HepG2 (cell line): ENCODE results near the gene GGA2. TPM values are rescaled to one million over a fixed set of nuclear protein-coding genes. Genes with fewer than 3 reads are reported as not detected.

ENCODE experiments used
- FOXA1 ChIP-seq, 2 experiments: fragments of 450-650 bp in 1 of 2; sonication (generic) in 1 of 2; formaldehyde crosslinking in 1 of 2; IDR thresholded peaks; 2 replicates each; pipeline versions ENCODE4 v1.4.0 to v1.6.1; 2016 to 2020; ENCODE audit warnings: missing genetic modification reagents in 1 of 2
- HDAC2 ChIP-seq: sonication (generic); formaldehyde crosslinking; IDR thresholded peaks from 2 replicates; pipeline ENCODE4 v1.4.0; 2020; ENCODE audit warnings: missing genetic modification reagents
- HOXA3 ChIP-seq: sonication (generic); formaldehyde crosslinking; IDR thresholded peaks from 2 replicates; pipeline ENCODE4 v1.5.0; 2020; ENCODE audit warnings: missing genetic modification reagents
- MTF2 ChIP-seq: sonication (generic); formaldehyde crosslinking; IDR thresholded peaks from 2 replicates; pipeline ENCODE4 v1.5.0; 2020; ENCODE audit warnings: missing genetic modification reagents, borderline replicate concordance
- SAFB2 ChIP-seq: sonication (generic); formaldehyde crosslinking; IDR thresholded peaks from 2 replicates; pipeline ENCODE4 v1.5.1; 2020; ENCODE audit warnings: missing genetic modification reagents, low read depth, mild to moderate bottlenecking, borderline replicate concordance
- SOX5 ChIP-seq: IDR thresholded peaks from 2 replicates; pipeline ENCODE4 v1.6.1; 2016; ENCODE audit warnings: borderline replicate concordance
- SP2 ChIP-seq: sonication (generic); formaldehyde crosslinking; IDR thresholded peaks from 2 replicates; pipeline ENCODE4 v1.5.1; 2020; ENCODE audit warnings: mild to moderate bottlenecking, missing genetic modification reagents
- TCF12 ChIP-seq, 2 experiments: fragments of 450-650 bp in 1 of 2; sonication (generic) in 1 of 2; formaldehyde crosslinking in 1 of 2; IDR thresholded peaks; 2 replicates each; pipeline versions ENCODE4 v1.6.1 to v1.8.0; 2017 to 2022; ENCODE audit warnings: antibody characterized with exemption in 1 of 2, mild to moderate bottlenecking in 1 of 2, missing genetic modification reagents in 1 of 2, moderate library complexity in 1 of 2
- ZC3H13 ChIP-seq: sonication (generic); formaldehyde crosslinking; IDR thresholded peaks from 2 replicates; pipeline ENCODE4 v1.8.1; 2023; ENCODE audit warnings: mild to moderate bottlenecking, missing genetic modification reagents, moderate library complexity
- ZNF263 ChIP-seq: sonication (generic); formaldehyde crosslinking; IDR thresholded peaks from 2 replicates; pipeline ENCODE4 v1.4.0; 2020; ENCODE audit warnings: missing genetic modification reagents
- ZNF296 ChIP-seq: sonication (generic); formaldehyde crosslinking; conservative IDR thresholded peaks from 2 replicates; pipeline ENCODE4 v1.5.0; 2020; ENCODE audit warnings: mild to moderate bottlenecking, missing genetic modification reagents
- ZNF335 ChIP-seq: sonication (generic); formaldehyde crosslinking; IDR thresholded peaks from 2 replicates; pipeline ENCODE4 v1.4.0; 2020; ENCODE audit warnings: missing genetic modification reagents
- ZNF33A ChIP-seq: sonication (generic); formaldehyde crosslinking; IDR thresholded peaks from 2 replicates; pipeline ENCODE4 v1.5.1; 2020; ENCODE audit warnings: missing genetic modification reagents, mild to moderate bottlenecking, moderate library complexity, borderline replicate concordance
- ZNF563 ChIP-seq: sonication (generic); formaldehyde crosslinking; IDR thresholded peaks from 2 replicates; pipeline ENCODE4 v1.8.0; 2022; ENCODE audit warnings: mild to moderate bottlenecking, moderate library complexity, missing genetic modification reagents
- ZNF616 ChIP-seq: sonication (generic); formaldehyde crosslinking; IDR thresholded peaks from 2 replicates; pipeline ENCODE4 v1.5.0; 2020; ENCODE audit warnings: low read depth, mild to moderate bottlenecking, missing genetic modification reagents
- ZNF772 ChIP-seq: sonication (generic); formaldehyde crosslinking; IDR thresholded peaks from 2 replicates; pipeline ENCODE4 v1.5.0; 2020; ENCODE audit warnings: mild to moderate bottlenecking, missing genetic modification reagents
- ZNF883 ChIP-seq: sonication (generic); formaldehyde crosslinking; IDR thresholded peaks from 2 replicates; pipeline ENCODE4 v1.5.1; 2020; ENCODE audit warnings: mild to moderate bottlenecking, missing genetic modification reagents; ENCODE audit errors: not compliant biosample characterization
- ZNF891 ChIP-seq: sonication (generic); formaldehyde crosslinking; IDR thresholded peaks from 2 replicates; pipeline ENCODE4 v1.5.0; 2020; ENCODE audit warnings: mild to moderate bottlenecking, missing genetic modification reagents
- polyA plus RNA-seq, 8 experiments: library from polyadenylated mRNA; depleted of rRNA in 3 of 8; stranded (reverse) in 7 of 8; unstranded in 1 of 8; fragments of >200 nt; fragmentation: Illumina TruSeq in 4 of 8; extraction: Trizol in 4 of 8; gene quantifications; 2 replicates each; pipeline versions ENCODE4 v1.2.1 to v1.2.3, GENCODE V29; 2011 to 2016; ENCODE audit warnings: low read depth in 4 of 8, missing spikeins in 1 of 8, mixed read lengths in 1 of 8; ENCODE audit not compliant: insufficient read depth in 1 of 8
- total RNA-seq, 5 experiments: library from RNA; depleted of rRNA; stranded (reverse); fragments of >200 nt; fragmentation: Illumina TruSeq; extraction: Trizol; gene quantifications; 2 replicates each; pipeline ENCODE4 v1.2.3, GENCODE V29; 2016; ENCODE audit warnings: low read depth in 1 of 5
- TF ChIP-seq, protein P1 (sequence below): sonication (generic); formaldehyde crosslinking; IDR thresholded peaks from 2 replicates; pipeline ENCODE4 v1.4.0; 2020; ENCODE audit warnings: mild to moderate bottlenecking, missing genetic modification reagents
- TF ChIP-seq, protein P2 (sequence below): sonication (generic); formaldehyde crosslinking; IDR thresholded peaks from 2 replicates; pipeline ENCODE4 v1.9.0; 2021; ENCODE audit warnings: missing genetic modification reagents, borderline replicate concordance
- TF ChIP-seq, protein P3 (sequence below): sonication (generic); formaldehyde crosslinking; IDR thresholded peaks from 2 replicates; pipeline ENCODE4 v1.8.1; 2023; ENCODE audit warnings: mild to moderate bottlenecking, missing genetic modification reagents, borderline replicate concordance
- TF ChIP-seq, protein P4 (sequence below): sonication (generic); formaldehyde crosslinking; IDR thresholded peaks from 2 replicates; pipeline ENCODE4 v1.4.0; 2020; ENCODE audit warnings: missing genetic modification reagents

The GGA2 gene
- total and polyA plus RNA-seq, 2 of the 13 experiments (the other 11 are each of a cell fraction or from before 2014, with no cell fraction given), result 51.5 to 69.8 TPM

DNA sequence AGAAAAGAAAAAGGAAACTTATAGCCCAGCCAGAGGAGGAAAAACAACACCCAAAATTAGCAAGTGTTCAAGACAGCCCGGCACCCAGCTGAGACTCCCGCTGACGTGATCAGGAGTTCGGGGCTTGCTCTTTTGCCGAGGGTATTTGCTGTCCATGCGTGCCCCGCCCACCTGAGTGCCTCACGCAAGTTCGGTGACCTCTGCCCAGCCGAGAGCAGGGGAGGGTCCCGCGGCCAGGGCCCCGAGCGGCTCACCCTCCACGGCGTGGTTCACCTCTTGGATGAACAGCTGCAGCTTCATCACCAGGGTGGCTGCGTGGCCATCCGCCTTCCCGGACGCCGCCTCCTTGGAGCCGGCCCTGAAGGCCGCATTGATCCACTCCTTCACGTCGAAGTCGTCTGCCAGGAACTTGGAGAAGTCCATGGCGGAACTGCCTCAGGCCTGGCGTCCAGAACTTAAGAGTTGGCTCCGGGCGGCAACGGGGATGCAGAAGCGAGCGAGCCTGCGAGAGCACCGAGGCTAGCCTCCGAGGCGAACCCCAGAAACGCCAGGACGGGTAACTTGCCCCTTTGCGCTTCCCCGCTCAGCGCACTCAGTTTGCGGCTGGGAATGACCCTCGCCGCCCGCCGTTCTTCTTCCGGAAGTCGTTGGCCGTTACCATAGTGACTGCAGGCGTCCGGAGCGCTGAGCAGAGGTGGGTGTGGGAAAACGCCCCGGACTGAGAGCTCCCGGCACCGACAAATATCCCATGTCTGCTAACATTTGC lies 57.5 kb downstream of the GGA2 start, which contains the start of gene COG7 (continued):
- TF ChIP-seq FOXA1 (IDR thresholded peaks at IDR 0.05) (no peak), FOXA1 (CRISPR knock-in tag; IDR thresholded peaks at IDR 0.05) (peak; percentile 42), ZNF891 (CRISPR knock-in tag) (peak; percentile 95), HOXA3 (peak; percentile 86), ZNF33A (CRISPR knock-in tag) (no peak), ZNF616 (CRISPR knock-in tag) (no peak), SAFB2 (CRISPR knock-in tag) (peak; percentile 97), SOX5 (CRISPR knock-in tag) (peak; percentile 32), HDAC2 (CRISPR knock-in tag) (peak; percentile 82; the same call in 1 of the 2 replicates), ZNF563 (CRISPR knock-in tag) (peak; percentile 98), MTF2 (CRISPR knock-in tag) (peak; percentile 63; the same call in 1 of the 2 replicates), ZNF772 (peak; percentile 99), ZNF883 (CRISPR knock-in tag) (peak; percentile 85), ZC3H13 (peak; percentile 89), SP2 (CRISPR knock-in tag) (peak; percentile 35; the same call in 1 of the 2 replicates), TCF12 (IDR thresholded peaks at IDR 0.05) (no peak), TCF12 (CRISPR knock-in tag; IDR thresholded peaks at IDR 0.05) (0 out of 2 replicates have a peak, but pooled peaks have one; percentile 92), ZNF296 (CRISPR knock-in tag) (peak; percentile 96), ZNF263 (CRISPR knock-in tag) (peak; percentile 79), ZNF335 (peak; percentile 51; the same call in 1 of the 2 replicates)
- TF ChIP-seq, protein P1, sequence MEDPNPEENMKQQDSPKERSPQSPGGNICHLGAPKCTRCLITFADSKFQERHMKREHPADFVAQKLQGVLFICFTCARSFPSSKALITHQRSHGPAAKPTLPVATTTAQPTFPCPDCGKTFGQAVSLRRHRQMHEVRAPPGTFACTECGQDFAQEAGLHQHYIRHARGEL, result 0 out of 2 replicates have a peak, but pooled peaks have one; percentile 28
- TF ChIP-seq, protein P2, sequence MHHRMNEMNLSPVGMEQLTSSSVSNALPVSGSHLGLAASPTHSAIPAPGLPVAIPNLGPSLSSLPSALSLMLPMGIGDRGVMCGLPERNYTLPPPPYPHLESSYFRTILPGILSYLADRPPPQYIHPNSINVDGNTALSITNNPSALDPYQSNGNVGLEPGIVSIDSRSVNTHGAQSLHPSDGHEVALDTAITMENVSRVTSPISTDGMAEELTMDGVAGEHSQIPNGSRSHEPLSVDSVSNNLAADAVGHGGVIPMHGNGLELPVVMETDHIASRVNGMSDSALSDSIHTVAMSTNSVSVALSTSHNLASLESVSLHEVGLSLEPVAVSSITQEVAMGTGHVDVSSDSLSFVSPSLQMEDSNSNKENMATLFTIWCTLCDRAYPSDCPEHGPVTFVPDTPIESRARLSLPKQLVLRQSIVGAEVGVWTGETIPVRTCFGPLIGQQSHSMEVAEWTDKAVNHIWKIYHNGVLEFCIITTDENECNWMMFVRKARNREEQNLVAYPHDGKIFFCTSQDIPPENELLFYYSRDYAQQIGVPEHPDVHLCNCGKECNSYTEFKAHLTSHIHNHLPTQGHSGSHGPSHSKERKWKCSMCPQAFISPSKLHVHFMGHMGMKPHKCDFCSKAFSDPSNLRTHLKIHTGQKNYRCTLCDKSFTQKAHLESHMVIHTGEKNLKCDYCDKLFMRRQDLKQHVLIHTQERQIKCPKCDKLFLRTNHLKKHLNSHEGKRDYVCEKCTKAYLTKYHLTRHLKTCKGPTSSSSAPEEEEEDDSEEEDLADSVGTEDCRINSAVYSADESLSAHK (CRISPR knock-in tag), result no peak
- TF ChIP-seq, protein P3, sequence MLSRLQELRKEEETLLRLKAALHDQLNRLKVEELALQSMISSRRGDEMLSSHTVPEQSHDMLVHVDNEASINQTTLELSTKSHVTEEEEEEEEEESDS (CRISPR knock-in tag), result peak; percentile 66; the same call in 1 of the 2 replicates
- TF ChIP-seq, protein P4, sequence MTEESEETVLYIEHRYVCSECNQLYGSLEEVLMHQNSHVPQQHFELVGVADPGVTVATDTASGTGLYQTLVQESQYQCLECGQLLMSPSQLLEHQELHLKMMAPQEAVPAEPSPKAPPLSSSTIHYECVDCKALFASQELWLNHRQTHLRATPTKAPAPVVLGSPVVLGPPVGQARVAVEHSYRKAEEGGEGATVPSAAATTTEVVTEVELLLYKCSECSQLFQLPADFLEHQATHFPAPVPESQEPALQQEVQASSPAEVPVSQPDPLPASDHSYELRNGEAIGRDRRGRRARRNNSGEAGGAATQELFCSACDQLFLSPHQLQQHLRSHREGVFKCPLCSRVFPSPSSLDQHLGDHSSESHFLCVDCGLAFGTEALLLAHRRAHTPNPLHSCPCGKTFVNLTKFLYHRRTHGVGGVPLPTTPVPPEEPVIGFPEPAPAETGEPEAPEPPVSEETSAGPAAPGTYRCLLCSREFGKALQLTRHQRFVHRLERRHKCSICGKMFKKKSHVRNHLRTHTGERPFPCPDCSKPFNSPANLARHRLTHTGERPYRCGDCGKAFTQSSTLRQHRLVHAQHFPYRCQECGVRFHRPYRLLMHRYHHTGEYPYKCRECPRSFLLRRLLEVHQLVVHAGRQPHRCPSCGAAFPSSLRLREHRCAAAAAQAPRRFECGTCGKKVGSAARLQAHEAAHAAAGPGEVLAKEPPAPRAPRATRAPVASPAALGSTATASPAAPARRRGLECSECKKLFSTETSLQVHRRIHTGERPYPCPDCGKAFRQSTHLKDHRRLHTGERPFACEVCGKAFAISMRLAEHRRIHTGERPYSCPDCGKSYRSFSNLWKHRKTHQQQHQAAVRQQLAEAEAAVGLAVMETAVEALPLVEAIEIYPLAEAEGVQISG, result peak; percentile 92
